ENCODE measurements around the gene PAPPA. TPM values are rescaled to one million over a fixed set of nuclear protein-coding genes. Genes with fewer than 3 reads are reported as not detected.

The PAPPA gene
- total RNA-seq, 1 donor from 2014 or later: 0.69 TPM

GRCh38 chr9:116352958-116353357, 199.4 kb downstream of the PAPPA start:
- intact Hi-C loops (cut with micrococcal nuclease): no loop called here

DNA sequence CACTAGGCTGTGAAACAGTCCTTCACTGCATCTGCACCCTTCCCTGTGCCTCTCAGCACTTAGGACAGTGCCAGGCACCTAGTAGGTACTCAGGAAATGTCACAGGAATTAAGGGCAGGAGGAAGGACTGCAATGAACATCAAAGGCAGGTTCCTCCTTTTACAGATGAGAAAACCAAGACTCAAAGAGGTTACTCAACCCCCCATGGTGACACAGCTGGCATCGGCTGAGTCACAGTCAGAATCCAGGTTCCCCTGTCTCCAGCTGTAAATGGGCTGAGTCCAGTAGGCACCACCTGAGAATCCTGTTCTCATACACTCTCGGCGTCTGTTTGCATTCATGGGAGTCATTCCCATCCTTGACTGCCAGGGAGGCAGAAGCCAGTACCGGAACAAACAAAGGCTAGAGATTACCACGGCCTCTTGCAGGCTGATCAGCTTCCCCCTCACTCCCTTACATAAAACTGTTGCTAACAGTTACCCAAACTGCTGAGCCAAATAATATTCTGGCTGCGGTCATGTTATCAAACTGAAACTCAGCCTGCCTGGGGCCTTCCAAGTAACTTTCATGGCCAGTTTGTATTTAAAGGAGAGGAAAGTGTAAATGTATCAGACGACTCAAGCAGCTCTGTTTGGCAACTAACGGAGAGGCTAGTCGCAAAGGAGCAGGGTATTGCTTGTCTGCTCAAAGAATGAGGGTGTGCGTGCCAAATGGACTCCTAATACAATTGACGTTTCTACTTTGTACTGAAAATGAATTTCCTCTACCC, 201.7 kb downstream of the PAPPA start:
- peak overlapping the region; percentile 71 for H3K27ac ChIP-seq (replicated peaks)
- no peaks in the 10 kb centered on the region for H3K9me3 ChIP-seq (replicated peaks)
- H3K4me1 ChIP-seq: peaks cover 27% of the 10 kb centered on the region
- no peak for DNase-seq
- TF ChIP-seq, protein P1, sequence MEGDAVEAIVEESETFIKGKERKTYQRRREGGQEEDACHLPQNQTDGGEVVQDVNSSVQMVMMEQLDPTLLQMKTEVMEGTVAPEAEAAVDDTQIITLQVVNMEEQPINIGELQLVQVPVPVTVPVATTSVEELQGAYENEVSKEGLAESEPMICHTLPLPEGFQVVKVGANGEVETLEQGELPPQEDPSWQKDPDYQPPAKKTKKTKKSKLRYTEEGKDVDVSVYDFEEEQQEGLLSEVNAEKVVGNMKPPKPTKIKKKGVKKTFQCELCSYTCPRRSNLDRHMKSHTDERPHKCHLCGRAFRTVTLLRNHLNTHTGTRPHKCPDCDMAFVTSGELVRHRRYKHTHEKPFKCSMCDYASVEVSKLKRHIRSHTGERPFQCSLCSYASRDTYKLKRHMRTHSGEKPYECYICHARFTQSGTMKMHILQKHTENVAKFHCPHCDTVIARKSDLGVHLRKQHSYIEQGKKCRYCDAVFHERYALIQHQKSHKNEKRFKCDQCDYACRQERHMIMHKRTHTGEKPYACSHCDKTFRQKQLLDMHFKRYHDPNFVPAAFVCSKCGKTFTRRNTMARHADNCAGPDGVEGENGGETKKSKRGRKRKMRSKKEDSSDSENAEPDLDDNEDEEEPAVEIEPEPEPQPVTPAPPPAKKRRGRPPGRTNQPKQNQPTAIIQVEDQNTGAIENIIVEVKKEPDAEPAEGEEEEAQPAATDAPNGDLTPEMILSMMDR (IDR thresholded peaks at IDR 0.05; ENCODE audit: borderline replicate concordance): no peak
- intact Hi-C loops (cut with micrococcal nuclease): no loop called here
- no peaks in the 10 kb centered on the region for H3K27me3 ChIP-seq (ENCODE audit: low read depth)
- no peaks in the 10 kb centered on the region for H3K36me3 ChIP-seq
- no peak overlapping the region for H3K4me3 ChIP-seq

More at GRCh38 chr9:116352958-116353357, 199.4 kb downstream of the PAPPA start:
- Histone ChIP-seq H3K4me1 (peaks cover 21% of the 10 kb centered on the region), H3K4me3 (no peak overlapping the region), H3K27ac (replicated peaks) (no peak overlapping the region), H3K9me3 (replicated peaks) (no peaks in the 10 kb centered on the region), H3K36me3 (no peaks in the 10 kb centered on the region), H3K27me3 (ENCODE audit: low read depth) (no peaks in the 10 kb centered on the region)
- TF ChIP-seq, protein P1 (IDR thresholded peaks at IDR 0.05; ENCODE audit: borderline replicate concordance): no peak
- DNase-seq: no peak

- H3K27me3 ChIP-seq (ENCODE audit: low read depth): no peaks in the 10 kb centered on the region
Observed at GRCh38 chr9:116358251-116358650, 204.7 kb downstream of the PAPPA start.

GRCh38 chr9:116360016-116360415, 206.4 kb downstream of the PAPPA start:
- TF ChIP-seq, protein P1 (IDR thresholded peaks at IDR 0.05; ENCODE audit: borderline replicate concordance): no peak
- no peaks in the 10 kb centered on the region for H3K27me3 ChIP-seq (ENCODE audit: low read depth)
- H3K4me3 ChIP-seq: no peak overlapping the region
- intact Hi-C loops (cut with micrococcal nuclease): no loop called here
- DNase-seq: no peak
- H3K27ac ChIP-seq (replicated peaks): no peak overlapping the region
- H3K4me1 ChIP-seq: peaks cover 27% of the 10 kb centered on the region
- no peaks in the 10 kb centered on the region for H3K9me3 ChIP-seq (replicated peaks)
- no peaks in the 10 kb centered on the region for H3K36me3 ChIP-seq

More at GRCh38 chr9:116358251-116358650, 204.7 kb downstream of the PAPPA start:
- Histone ChIP-seq H3K9me3 (replicated peaks) (no peaks in the 10 kb centered on the region), H3K27ac (replicated peaks) (no peak overlapping the region), H3K36me3 (no peaks in the 10 kb centered on the region), H3K4me1 (peaks cover 32% of the 10 kb centered on the region), H3K4me3 (no peak overlapping the region)
- intact Hi-C loops (cut with micrococcal nuclease): no loop called here
- DNase-seq: no peak
- TF ChIP-seq, protein P1 (IDR thresholded peaks at IDR 0.05; ENCODE audit: borderline replicate concordance): no peak

DNA sequence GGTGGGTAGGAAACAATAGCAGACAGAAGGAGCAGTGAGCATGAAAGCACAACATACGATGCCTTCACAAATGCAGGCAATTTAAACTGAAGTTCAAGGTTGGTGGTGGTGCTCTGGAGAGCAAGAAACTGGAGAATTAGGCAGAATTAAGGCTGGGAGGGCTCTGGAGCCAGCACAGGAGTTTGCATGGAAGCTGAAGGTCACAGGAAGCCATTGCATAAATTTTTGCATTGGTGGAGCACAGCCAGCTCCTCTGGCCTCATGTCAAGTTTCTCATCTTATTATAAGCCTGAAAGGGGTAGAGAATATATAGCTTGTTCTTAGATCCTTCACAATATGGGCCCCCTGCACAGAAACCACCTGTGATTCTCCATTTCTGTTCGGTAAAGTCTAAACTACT, 207.4 kb downstream of the PAPPA start:
- peaks cover 27% of the 10 kb centered on the region for H3K4me1 ChIP-seq
- H3K4me3 ChIP-seq: no peak overlapping the region
- no peaks in the 10 kb centered on the region for H3K36me3 ChIP-seq
- no peaks in the 10 kb centered on the region for H3K9me3 ChIP-seq (replicated peaks)
- no peak for DNase-seq
- intact Hi-C loops (cut with micrococcal nuclease): no loop called here
- no peaks in the 10 kb centered on the region for H3K27me3 ChIP-seq (ENCODE audit: low read depth)
- TF ChIP-seq, protein P1 (IDR thresholded peaks at IDR 0.05; ENCODE audit: borderline replicate concordance): no peak
- H3K27ac ChIP-seq (replicated peaks): no peak overlapping the region

All from left ventricle myocardium inferior (tissue), 1 donor.